ENCODE measurements around the gene FBXW7.

The FBXW7 gene

GRCh38 chr4:152328582-152328981 lies 207.3 kb downstream of the FBXW7 start:
- no peak for DNase-seq (ENCODE audit: low read depth, low spot score)

DNA sequence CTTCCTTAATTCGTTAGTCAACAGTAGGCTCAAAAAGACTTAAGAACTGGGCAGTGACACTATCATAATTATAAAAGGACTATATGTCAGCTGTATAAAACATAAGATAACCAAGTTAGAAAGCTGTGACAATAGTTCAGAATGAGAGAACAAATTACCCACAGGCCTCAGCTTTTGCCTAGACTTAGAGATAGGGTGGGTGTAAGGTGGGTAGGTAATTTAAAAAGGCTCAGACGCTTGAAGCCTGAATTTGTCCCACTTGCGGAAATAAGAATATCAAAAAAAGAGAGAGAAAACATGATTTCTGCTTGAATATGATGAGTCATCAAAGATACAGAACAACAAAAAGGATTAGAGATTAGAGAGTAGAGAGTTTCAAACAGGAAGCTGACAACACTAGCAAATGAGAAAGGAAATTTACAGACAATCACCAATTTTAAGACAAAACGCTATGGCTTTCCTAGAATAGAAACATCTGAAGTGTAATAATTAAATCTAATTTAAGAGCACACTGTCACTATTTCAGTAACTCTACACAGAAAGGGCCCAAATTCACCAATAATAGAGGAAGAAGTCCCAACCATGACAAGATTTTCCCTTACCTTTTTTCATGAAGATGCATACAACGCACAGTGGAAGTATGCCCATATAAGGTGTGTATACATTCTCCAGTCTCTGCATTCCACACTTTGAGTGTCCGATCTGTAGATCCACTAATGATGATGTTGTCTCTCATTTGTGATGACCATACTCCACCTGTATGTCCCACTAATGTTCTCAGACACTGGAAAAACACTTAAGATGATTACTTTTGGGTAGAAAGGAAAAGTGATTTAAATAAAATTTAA lies 208.1 kb downstream of the FBXW7 start:
- no peak for DNase-seq (ENCODE audit: low read depth, low spot score)

- DNase-seq (ENCODE audit: low read depth, low spot score) = no peak
Measured at GRCh38 chr4:152325831-152326230, 210.1 kb downstream of the FBXW7 start.

GRCh38 chr4:152323221-152323620 lies 212.7 kb downstream of the FBXW7 start:
- no peak for DNase-seq (ENCODE audit: low read depth, low spot score)

DNA sequence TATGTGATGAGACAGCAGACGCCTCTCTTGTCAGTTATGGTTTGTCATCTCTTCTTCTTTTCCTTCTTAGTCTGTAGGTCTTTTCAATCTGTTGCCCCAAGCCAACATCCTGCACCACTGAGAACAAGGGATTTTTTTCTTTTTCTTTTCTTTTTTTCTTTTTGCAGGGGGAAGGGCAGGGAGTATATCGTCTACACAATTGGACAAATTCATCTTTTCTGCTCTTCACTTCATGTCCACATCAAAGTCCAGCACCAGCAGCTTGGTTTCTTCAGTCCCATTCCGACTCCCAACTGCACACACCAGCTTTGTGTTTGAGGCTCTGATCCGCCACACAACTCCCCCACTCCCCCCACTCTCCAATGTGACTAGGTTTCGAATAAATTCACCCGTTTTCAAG lies 213.2 kb downstream of the FBXW7 start:
- no peak for DNase-seq (ENCODE audit: low read depth, low spot score)

GRCh38 chr4:152321923-152322322 lies 214.0 kb downstream of the FBXW7 start:
- DNase-seq (ENCODE audit: low read depth, low spot score) = no peak

GRCh38 chr4:152321398-152321797 lies 214.5 kb downstream of the FBXW7 start:
- DNase-seq (ENCODE audit: low read depth, low spot score) = no peak

DNA sequence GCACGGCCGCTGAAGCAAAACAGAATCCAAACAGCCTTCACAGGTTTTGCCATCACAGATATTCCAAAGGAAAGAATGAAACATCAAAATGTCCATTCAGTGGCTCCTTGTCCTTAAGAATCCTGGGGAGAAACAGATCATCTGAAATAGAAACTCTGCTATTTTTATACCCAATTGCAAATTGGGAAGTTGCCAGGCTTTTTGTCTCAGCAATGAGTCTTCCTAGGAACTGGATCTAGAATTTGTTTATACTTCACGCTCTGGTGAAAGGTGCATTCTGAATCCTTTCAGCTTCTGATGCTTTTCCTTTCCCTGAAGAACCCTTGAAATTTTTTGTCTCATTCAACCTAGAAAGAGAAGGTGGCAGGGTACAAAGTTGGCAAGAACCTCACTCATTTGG lies 218.9 kb downstream of the FBXW7 start:
- no peak for DNase-seq (ENCODE audit: low read depth, low spot score)

DNA sequence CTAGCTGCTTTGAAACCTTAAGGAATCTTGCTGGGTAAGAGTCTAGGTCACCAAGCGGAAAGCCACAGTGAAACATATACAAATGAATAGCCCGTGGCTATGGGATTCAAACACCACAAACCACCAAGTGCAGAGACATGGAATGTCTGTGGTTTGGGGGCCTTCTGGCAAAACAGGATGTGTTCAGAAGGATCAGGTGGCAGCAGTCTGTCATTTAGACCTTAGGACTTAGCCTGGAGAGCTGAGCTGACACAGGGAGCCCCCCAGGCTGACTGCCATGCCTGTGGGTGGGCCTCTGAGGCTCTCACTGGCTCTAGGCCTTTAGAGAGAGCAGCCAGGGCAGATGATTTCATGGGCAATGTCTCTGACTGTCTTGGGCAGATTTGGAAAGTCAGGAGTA lies 225.6 kb downstream of the FBXW7 start:
- no peak for DNase-seq (ENCODE audit: low read depth, low spot score)

DNA sequence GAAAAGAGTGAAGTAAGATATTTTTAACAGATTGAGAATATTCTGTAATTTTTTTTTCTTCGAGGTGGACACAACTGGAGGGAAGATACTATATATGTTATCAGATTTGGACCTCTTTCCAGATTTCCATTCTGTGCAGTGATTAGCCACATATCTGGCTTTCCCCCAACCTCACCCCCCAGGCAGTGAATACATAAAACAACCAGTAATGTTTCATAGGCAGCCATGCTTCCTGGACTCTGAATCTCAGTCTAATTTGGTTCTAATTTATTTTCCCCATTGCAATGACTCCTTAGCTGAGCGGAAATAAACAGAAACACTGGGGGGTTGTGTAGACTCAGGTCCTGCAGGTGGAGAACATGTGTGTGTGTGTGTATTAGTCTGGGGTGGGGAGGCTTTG lies 226.5 kb downstream of the FBXW7 start:
- no peak for DNase-seq (ENCODE audit: low read depth, low spot score)

GRCh38 chr4:152308951-152309350 lies 226.9 kb downstream of the FBXW7 start:
- DNase-seq (ENCODE audit: low read depth, low spot score) = no peak

- DNase-seq (ENCODE audit: low read depth, low spot score) = no peak
Measured at GRCh38 chr4:152307669-152308068, 228.2 kb downstream of the FBXW7 start.

DNA sequence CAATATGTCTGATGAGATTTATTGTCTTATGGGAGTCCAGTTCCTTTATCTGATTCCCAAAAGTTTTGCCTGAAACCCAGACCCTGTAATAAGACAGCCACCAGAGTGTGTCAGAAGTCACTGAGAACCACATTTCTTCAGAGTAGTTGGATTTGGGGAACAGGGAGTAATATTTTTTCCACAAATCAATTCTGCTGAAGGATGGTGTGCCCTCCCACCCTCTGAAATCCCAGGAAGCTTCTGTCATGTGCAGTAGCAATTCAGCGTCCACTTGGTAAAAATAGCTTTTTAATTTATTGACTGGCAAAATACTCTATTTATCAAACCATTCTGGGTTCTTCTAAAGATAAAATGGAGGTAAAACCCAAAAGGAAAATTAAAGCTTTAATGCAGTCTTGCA lies 229.4 kb downstream of the FBXW7 start:
- no peak for DNase-seq (ENCODE audit: low read depth, low spot score)

DNA sequence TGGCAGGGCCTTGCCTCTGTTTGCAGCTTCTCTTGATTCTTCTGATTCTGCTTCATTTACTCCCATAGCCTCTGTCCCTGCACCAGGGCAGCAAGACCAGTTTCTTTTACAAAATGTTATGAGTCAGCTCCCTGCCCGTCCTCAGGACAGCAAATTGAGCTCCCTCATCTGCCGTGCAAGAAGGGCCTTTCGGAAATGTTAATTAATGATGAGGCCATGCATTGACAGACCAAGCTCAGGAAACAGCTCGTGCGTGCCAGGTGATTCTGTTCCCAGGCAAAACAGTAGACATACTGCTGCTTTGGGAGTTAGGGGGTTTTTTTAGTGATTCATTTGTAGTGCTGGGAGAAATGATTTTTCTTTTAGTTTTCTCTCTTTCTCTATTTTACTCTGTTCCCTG lies 231.7 kb downstream of the FBXW7 start:
- no peak for DNase-seq (ENCODE audit: low read depth, low spot score)

GRCh38 chr4:152301381-152301780 lies 234.5 kb downstream of the FBXW7 start:
- DNase-seq (ENCODE audit: low read depth, low spot score) = no peak

- no peak for DNase-seq (ENCODE audit: low read depth, low spot score)
Measured at GRCh38 chr4:152299553-152299952, 236.3 kb downstream of the FBXW7 start.

- DNase-seq (ENCODE audit: low read depth, low spot score) = no peak
Measured at GRCh38 chr4:152296386-152296785, 239.5 kb downstream of the FBXW7 start.

- no peak for DNase-seq (ENCODE audit: low read depth, low spot score)
Measured at GRCh38 chr4:152294765-152295164, 241.1 kb downstream of the FBXW7 start.

DNA sequence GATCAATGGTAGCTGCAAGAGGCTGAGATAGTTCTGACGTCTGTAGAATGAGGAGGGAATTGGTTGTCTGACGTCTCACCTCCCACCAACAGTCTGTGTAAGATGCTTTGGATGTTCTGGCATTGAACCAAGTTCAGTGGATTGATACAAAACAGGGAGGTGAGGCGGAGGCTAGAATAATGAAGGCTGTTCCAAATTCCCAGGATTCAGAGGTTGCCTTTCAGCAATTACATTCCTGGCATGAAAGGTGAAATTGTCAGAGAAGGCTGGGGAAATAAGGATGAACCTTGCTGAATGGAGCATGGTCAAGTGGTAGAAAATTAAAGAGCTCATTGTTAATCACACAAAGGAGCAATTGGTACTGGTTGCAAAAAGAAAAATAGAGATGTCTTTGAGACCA lies 241.6 kb downstream of the FBXW7 start:
- DNase-seq (ENCODE audit: low read depth, low spot score) = no peak

GRCh38 chr4:152293527-152293926 lies 242.4 kb downstream of the FBXW7 start:
- DNase-seq (ENCODE audit: low read depth, low spot score) = no peak

DNA sequence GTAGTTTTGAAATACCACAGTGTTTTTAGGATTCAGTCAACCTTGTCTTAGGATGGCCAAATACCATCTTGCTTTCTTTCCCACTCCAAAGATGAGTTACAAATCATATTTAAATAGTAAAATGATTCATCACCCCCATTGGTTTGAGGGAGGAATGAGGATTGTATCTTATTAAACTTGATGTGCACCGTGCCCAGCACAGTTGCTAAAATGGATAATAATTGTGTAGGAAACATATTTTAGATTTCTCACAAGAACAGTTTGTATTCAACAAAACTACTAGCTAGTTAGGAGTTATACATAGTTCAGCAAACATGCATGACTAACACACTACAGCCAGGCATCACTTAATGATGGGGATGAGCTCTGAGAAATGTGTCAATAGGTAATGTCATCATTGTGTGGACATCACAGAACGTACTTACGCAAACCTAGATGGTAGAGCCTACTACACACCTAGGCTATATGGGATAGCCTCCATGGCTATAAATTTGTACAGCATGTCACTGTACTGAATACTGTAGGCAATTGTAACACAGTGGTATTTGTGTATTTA lies 245.4 kb downstream of the FBXW7 start:
- no peak for DNase-seq (ENCODE audit: low read depth, low spot score)

DNA sequence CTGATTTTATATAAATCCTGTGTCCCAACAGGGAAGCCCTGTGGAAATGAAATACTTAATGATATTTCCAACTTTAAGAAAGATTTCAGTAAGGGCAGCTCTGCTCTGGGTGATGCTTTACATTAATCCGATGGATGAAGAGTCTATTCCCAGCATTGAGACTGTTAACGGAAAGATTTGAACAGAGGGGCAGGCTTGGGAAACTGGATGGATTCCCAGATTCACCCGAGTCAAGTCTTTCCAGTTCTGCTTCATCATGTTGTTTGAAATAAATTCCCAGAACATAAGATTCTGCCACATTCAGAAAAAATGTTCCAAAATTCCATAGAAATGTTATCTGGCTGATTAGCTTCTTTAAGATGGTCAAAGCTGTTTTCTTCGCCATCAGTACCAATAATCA lies 246.0 kb downstream of the FBXW7 start:
- DNase-seq (ENCODE audit: low read depth, low spot score) = no peak

- DNase-seq (ENCODE audit: low read depth, low spot score) = no peak
Measured at GRCh38 chr4:152289541-152289940, 246.4 kb downstream of the FBXW7 start.

Data from activated naive CD8-positive, alpha-beta T cell treated with anti-CD3 and anti-CD28 coated beads, Interleukin-2, amount 50 U/mL, for 16 hours (primary cell).